HG03354 (cell line): ENCODE measurements around the gene RFPL1.
"Not testable (repeated sequence)": the region's sequence is repeated elsewhere in the genome, so short reads cannot be mapped to it uniquely, and the experiment has no call there.

Source experiments
- ATAC-seq: cut with Tn5 transposase; IDR thresholded peaks from one replicate; pipeline ENCODE4 v1.9.1; 2021; ENCODE audit warnings: mild to moderate bottlenecking; ENCODE audit not compliant: unreplicated experiment, poor library complexity, severe bottlenecking

Gene RFPL1

DNA sequence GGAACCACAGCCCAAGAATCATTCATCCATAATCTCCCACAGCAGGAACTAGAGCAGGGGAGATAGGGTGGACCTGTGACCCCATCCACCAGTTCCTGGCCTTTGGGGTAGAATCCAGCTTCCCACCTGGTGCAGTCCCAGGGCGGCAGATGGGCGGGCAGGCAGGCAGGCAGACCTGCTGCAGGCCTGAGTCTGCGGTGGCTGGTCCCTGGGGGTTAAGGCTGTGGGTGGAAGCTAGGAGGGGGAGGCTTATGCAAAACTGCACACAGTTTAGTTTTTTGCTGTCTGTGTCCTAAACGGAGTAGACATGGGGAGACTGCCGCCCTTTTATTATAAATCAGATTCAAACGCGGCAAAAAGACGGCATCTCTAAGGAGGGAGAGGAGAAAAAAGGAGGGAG, 37.2 kb downstream of the RFPL1 start:
- peak; percentile 68 for ATAC-seq

DNA sequence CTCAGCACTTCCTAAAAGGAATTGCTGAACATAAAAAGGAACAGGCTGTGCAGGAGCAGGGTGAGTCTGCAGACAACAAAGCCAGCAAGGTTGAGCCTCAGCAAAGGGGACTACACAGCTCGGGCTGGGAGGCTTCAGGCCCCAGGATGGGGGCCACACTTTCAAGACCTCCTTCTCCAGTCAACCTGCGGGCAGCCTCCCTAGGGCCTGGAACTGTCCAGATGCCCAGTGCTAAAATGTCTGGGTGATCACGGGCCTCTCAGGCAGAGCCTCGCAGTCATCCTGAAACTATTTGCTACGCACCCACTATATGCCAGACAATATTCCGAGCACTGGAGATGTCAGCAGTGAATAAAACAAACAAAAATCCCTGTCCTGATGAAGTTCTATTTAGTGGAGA, 37.7 kb downstream of the RFPL1 start:
- no peak for ATAC-seq

GRCh38 chr22:29477723-29478318, 39.4 kb downstream of the RFPL1 start:
- no peak for ATAC-seq

DNA sequence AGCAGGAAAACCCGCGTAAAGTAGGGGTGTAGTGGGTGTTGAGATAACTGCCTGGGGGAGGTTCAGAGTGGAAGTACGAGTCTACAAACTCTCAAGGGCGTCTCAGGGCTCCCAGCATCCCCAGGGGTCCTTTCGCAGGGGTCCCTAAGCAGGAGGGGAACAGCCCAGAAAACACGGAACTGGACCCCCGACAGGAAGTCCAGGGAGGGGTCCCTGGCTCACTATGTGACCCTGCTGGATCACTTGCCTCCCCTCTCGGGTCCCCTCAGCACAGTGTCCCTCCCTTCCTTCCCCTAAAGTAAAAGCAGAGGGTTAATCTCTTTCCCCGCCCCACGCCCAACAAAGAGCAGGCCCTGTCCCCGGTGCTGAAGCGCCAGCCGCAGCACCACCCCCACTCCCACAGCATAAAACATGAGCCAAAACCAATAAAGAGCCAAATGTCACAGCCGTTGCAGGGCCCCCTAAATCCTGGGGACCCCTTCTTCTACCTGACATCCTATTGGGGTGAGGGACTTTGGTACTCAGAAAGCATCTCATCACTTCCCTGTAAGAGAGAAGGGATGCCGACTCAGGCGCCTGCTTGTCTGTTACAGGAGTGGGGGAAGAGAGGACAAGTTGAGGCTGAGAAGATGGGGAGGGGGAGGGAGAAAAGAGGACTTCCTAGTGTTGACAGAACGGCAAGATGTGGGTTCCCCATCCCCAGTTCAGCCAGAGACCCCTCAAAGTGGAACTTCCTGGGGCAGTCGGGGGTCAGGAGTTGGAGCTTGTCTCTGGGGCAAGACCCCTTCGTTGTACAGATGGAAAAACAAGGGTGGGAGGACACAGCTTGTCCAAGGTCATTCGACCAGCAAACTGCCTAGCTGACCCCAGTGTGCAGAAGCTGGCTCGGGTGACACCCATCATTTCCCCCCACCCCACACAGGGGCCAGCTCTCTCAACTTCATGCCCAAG, 40.2 kb downstream of the RFPL1 start:
- ATAC-seq = no peak

- ATAC-seq = no peak
Observed at GRCh38 chr22:29479417-29480261, 41.3 kb downstream of the RFPL1 start, which contains the start of gene NEFH. TSS of gene NEFH (plus strand) at chr22:29480218. CDS start at chr22:29480263, 45 bp downstream.

- ATAC-seq = no peak
Observed at GRCh38 chr22:29480262-29480511, 41.8 kb downstream of the RFPL1 start.

DNA sequence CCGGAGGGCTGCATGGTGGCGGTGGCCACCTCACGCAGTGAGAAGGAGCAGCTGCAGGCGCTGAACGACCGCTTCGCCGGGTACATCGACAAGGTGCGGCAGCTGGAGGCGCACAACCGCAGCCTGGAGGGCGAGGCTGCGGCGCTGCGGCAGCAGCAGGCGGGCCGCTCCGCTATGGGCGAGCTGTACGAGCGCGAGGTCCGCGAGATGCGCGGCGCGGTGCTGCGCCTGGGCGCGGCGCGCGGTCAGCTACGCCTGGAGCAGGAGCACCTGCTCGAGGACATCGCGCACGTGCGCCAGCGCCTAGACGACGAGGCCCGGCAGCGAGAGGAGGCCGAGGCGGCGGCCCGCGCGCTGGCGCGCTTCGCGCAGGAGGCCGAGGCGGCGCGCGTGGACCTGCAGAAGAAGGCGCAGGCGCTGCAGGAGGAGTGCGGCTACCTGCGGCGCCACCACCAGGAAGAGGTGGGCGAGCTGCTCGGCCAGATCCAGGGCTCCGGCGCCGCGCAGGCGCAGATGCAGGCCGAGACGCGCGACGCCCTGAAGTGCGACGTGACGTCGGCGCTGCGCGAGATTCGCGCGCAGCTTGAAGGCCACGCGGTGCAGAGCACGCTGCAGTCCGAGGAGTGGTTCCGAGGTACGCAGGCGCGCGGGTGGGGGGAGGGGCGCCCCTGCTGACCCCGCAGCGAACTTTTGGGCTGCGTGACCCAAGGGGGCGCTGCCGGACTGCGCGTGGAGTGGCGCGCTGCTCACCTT, 42.3 kb downstream of the RFPL1 start:
- ATAC-seq = no peak

DNA sequence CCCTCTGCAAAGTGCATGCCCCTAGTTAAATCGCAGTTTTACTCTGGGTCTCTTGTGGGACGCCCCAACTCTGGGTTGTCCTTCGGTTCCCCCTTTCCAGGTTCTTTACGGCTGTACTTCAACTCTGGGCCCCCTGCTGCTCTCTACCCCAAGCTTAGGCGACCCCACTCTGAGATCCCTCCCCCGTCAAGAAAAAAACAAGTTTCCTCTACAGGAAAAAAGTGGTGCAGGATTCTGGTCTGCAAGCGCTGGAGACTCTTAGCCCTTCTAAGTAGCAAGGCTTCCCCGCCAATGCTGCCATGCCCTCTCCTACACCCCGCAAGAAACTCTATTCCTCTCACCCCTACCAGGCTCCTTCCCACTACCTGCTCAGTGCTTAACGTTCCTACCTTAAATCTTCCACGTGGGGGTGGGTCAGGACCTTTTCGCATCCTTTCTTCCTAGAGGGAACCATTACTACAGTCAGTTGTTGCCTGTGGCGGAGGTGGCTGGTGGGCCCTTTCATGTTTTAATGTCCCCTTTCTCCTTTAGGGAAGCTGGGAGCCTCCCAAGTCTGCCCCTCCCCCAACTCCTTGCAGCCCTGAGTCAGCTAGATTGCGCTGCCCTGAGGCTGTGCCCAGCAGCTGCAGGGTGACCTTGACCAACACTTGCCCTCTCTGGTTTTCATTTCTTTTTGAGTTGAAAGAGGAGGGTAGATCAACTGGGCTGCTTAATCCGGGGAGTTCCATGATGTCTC, 43.0 kb downstream of the RFPL1 start:
- ATAC-seq = no peak

DNA sequence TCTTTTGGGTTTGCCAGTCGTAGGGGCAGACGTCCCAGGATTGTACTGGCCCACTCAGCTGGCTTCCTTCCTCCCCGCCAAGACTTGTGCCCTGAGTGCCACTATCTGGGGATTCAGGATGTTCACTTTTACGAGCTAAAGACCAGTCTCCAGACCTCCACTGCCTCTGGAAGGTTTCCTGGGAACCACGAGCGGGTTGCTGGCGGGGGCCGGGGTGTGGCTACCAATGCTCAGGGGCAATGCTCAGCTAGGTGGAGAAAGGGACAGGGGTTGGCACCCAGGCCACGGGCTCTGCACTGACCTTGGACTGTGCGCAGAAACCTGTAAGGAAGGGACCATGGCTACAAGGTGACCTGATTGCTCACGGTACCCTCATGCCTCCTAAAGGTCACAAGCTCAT, 43.9 kb downstream of the RFPL1 start:
- no peak for ATAC-seq

DNA sequence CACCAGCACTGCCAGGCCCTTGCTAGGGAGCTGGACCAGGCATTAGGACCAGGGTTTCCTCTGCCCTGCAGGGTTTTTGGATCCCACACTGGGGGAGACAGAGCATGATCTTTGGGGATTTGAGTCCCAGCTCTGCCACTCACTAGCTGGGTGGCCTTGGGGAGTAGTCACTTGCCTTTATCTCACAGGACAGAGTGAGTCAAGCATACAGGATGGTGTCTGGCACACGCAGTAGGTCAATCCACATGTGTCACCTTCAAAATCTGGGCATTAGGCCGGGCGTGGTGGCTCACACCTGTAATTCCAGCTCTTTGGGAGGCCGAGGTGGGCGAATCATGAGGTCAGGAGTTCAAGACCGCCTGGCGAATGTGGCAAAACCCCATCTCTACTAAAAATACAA, 44.3 kb downstream of the RFPL1 start:
- no peak for ATAC-seq

GRCh38 chr22:29483254-29483653, 44.9 kb downstream of the RFPL1 start:
- ATAC-seq = no peak

GRCh38 chr22:29484642-29485041, 46.3 kb downstream of the RFPL1 start:
- ATAC-seq = no peak

DNA sequence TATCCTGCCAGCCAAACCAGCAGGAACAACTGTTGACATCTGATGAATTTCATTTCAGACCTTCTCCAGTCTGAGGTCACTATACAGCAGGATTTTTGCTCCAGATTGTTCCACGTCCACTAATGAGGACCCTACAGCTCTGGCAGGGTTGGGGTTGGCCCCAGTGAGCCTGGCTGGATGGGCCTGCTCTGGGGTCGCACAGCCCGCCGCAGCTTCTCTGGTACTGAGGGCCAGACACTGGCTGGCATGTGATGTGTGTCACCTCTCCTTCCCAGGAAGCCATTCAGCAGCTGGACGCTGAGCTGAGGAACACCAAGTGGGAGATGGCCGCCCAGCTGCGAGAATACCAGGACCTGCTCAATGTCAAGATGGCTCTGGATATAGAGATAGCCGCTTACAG, 47.1 kb downstream of the RFPL1 start:
- no peak for ATAC-seq

GRCh38 chr22:29487426-29487986, 49.1 kb downstream of the RFPL1 start:
- no peak for ATAC-seq

DNA sequence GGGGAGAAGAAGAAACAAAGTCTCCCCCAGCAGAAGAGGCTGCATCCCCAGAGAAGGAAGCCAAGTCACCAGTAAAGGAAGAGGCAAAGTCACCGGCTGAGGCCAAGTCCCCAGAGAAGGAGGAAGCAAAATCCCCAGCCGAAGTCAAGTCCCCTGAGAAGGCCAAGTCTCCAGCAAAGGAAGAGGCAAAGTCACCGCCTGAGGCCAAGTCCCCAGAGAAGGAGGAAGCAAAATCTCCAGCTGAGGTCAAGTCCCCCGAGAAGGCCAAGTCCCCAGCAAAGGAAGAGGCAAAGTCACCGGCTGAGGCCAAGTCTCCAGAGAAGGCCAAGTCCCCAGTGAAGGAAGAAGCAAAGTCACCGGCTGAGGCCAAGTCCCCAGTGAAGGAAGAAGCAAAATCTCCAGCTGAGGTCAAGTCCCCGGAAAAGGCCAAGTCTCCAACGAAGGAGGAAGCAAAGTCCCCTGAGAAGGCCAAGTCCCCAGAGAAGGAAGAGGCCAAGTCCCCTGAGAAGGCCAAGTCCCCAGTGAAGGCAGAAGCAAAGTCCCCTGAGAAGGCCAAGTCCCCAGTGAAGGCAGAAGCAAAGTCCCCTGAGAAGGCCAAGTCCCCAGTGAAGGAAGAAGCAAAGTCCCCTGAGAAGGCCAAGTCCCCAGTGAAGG, 50.9 kb downstream of the RFPL1 start:
- ATAC-seq = not testable (repeated sequence)

DNA sequence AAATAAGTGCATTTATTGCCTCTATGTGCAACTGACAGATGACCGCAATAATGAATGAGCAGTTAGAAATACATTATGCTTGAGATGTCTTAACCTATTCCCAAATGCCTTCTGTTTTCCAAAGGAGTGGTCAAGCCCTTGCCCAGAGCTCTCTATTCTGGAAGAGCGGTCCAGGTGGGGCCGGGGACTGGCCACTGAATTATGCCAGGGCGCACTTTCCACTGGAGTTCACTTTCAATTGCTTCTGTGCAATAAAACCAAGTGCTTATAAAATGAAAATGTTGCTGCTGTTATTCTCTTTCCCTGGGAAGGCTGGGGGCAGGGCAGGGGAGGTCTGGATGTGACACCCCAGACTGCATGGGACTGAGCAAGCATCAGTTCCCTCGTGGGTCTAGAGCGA, 52.6 kb downstream of the RFPL1 start:
- no peak for ATAC-seq
